Stimulated activated CD4-positive, alpha-beta T cell treated with anti-CD3 and anti-CD28 coated beads, TNF-alpha, amount 100 ng/mL, for 48 hours (primary cell): ENCODE results near the gene ATL2.

ENCODE experiments used
- DNase-seq, 3 donors: peaks; one replicate each; pipeline ENCODE4 v3.0.0-alpha.2; 2020; ENCODE audit warnings: low read depth in 3 of 3

Gene ATL2

GRCh38 chr2:38248707-38249106 is 128.4 kb downstream of the ATL2 start:
- DNase-seq: no peak

GRCh38 chr2:38248255-38248654 is 128.8 kb downstream of the ATL2 start:
- no peak for DNase-seq

- DNase-seq: no peak
Observed at GRCh38 chr2:38246105-38246504, 131.0 kb downstream of the ATL2 start.

- no peak for DNase-seq
Observed at GRCh38 chr2:38245114-38245641, 131.9 kb downstream of the ATL2 start.

GRCh38 chr2:38244301-38244700 is 132.8 kb downstream of the ATL2 start:
- DNase-seq: no peak
